H1 (cell line): ENCODE measurements around the gene HPCAL4. TPM values are rescaled to one million over a fixed set of nuclear protein-coding genes. Genes with fewer than 3 reads are reported as not detected.

ENCODE experiments used
- CTCF ChIA-PET: fragments of 300-600 bp; sonication (Branson Sonifier 250); formaldehyde crosslinking; loops from one replicate; lab custom pipeline; 2021; ENCODE audit not compliant: partially characterized antibody; lab: Charles Lee
- POLR2A ChIA-PET: fragments of 300-600 bp; sonication (Branson Sonifier 250); formaldehyde crosslinking; loops from one replicate; lab custom pipeline; 2021; ENCODE audit warnings: inconsistent platforms; ENCODE audit not compliant: partially characterized antibody; lab: Charles Lee
- DNase-seq, 2 experiments: peaks; one replicate each; pipeline versions ENCODE4 v3.0.0 to v3.0.0-alpha.2; 2010 to 2022; ENCODE audit warnings: low spot score in 2 of 2, low read depth in 1 of 2, mixed read lengths in 1 of 2
- FAIRE-seq: peaks from 2 replicates; lab custom pipeline; 2011; peaks lifted over from hg19 to GRCh38; lab: Jason Lieb, UNC
- H2AFZ ChIP-seq: 2 replicates; pipeline ENCODE4 v1.8.1; 2012; ENCODE audit warnings: low read length, inconsistent platforms
- H2AK5ac ChIP-seq: 2 replicates; pipeline ENCODE4 v1.6.1; 2013; ENCODE audit warnings: low read depth, low read length
- H2BK120ac ChIP-seq: replicated peaks from 2 replicates; pipeline ENCODE3; 2013; ENCODE audit warnings: low read depth, low read length, inconsistent platforms
- H2BK12ac ChIP-seq: 2 replicates; pipeline ENCODE4 v1.6.1; 2013; ENCODE audit warnings: low read depth, low read length
- H2BK15ac ChIP-seq: 2 replicates; pipeline ENCODE4 v1.6.1; 2013; ENCODE audit warnings: low read length
- H2BK20ac ChIP-seq: 2 replicates; pipeline ENCODE4 v1.6.1; 2013; ENCODE audit warnings: low read length
- H2BK5ac ChIP-seq: 2 replicates; pipeline ENCODE4 v1.6.1; 2013; ENCODE audit warnings: low read depth, low read length
- H3K14ac ChIP-seq: 2 replicates; pipeline ENCODE4 v1.6.1; 2013; ENCODE audit warnings: inconsistent platforms; ENCODE audit not compliant: insufficient read length
- H3K18ac ChIP-seq: 2 replicates; pipeline ENCODE4 v1.6.1; 2013; ENCODE audit warnings: low read length; ENCODE audit errors: extremely low read depth
- H3K23ac ChIP-seq: 2 replicates; pipeline ENCODE4 v1.6.1; 2013; ENCODE audit warnings: inconsistent platforms; ENCODE audit not compliant: insufficient read length
- H3K23me2 ChIP-seq: 2 replicates; pipeline ENCODE4 v1.6.1; 2013; ENCODE audit warnings: low read depth, low read length
- H3K27ac ChIP-seq: 2 replicates; pipeline ENCODE4 v1.6.1; 2011; ENCODE audit warnings: low read depth, low read length, inconsistent platforms
- H3K27me3 ChIP-seq, 4 experiments: replicated peaks in 1 of 4; 1 replicate in 1 of 4; 2 replicates in 3 of 4; pipeline versions ENCODE4 v1.6.1 to v1.8.1; 2011 to 2013; ENCODE audit warnings: low read length in 3 of 4, mild to moderate bottlenecking in 3 of 4, inconsistent platforms in 2 of 4, mixed read lengths in 2 of 4, moderate library complexity in 1 of 4; ENCODE audit not compliant: control insufficient read depth in 3 of 4, insufficient read depth in 3 of 4; ENCODE audit errors: extremely low read depth in 1 of 4
- H3K36me3 ChIP-seq, 4 experiments: 2 replicates each; pipeline versions ENCODE4 v1.6.1 to v1.8.1; 2011 to 2013; ENCODE audit warnings: mild to moderate bottlenecking in 4 of 4, low read length in 3 of 4, moderate library complexity in 2 of 4, control low read depth in 1 of 4, inconsistent platforms in 1 of 4; ENCODE audit not compliant: insufficient read depth in 4 of 4, control insufficient read depth in 2 of 4
- H3K4ac ChIP-seq: replicated peaks from 2 replicates; pipeline ENCODE3; 2013; ENCODE audit warnings: low read length, low read depth, mixed read lengths, inconsistent platforms; ENCODE audit not compliant: insufficient read length
- H3K4me1 ChIP-seq, 4 experiments: replicated peaks in 1 of 4; 1 replicate in 1 of 4; 2 replicates in 3 of 4; pipeline versions ENCODE4 v1.6.1 to v1.8.1; 2011 to 2013; ENCODE audit warnings: low read length in 3 of 4, inconsistent platforms in 2 of 4, mixed read lengths in 1 of 4; ENCODE audit not compliant: insufficient read depth in 4 of 4, control insufficient read depth in 3 of 4
- H3K4me2 ChIP-seq, 2 experiments: 2 replicates each; pipeline versions ENCODE4 v1.6.1 to v1.8.1; 2011 to 2013; ENCODE audit warnings: low read depth in 2 of 2, low read length in 2 of 2, control low read depth in 1 of 2, inconsistent platforms in 1 of 2, mild to moderate bottlenecking in 1 of 2; ENCODE audit not compliant: insufficient read depth in 1 of 2
- H3K4me3 ChIP-seq, 4 experiments: fragments of 200-600, 300-600 bp in 1 of 4; sonication (generic), shearing (Covaris generic), sonication (Bioruptor Twin) in 1 of 4; 2 replicates each; pipeline versions ENCODE4 v1.5.1 to v1.8.1; 2011 to 2016; ENCODE audit warnings: low read length in 4 of 4, low read depth in 3 of 4, control low read depth in 2 of 4, inconsistent platforms in 2 of 4, mild to moderate bottlenecking in 2 of 4, mixed read lengths in 1 of 4, moderate library complexity in 1 of 4; ENCODE audit not compliant: insufficient read depth in 2 of 4; ENCODE audit errors: extremely low read depth in 1 of 4
- H3K56ac ChIP-seq: replicated peaks from 2 replicates; pipeline ENCODE3; 2013; ENCODE audit warnings: low read depth, mild to moderate bottlenecking, mixed read lengths, low read length, inconsistent platforms; ENCODE audit not compliant: insufficient read length
- H3K79me1 ChIP-seq: 2 replicates; pipeline ENCODE4 v1.6.1; 2013; ENCODE audit warnings: low read depth, low read length, control low read depth
- H3K79me2 ChIP-seq, 2 experiments: 2 replicates each; pipeline versions ENCODE4 v1.6.1 to v1.8.1; 2012 to 2013; ENCODE audit warnings: low read length in 2 of 2, mild to moderate bottlenecking in 2 of 2, inconsistent platforms in 1 of 2; ENCODE audit not compliant: insufficient read depth in 2 of 2, control insufficient read depth in 1 of 2
- H3K9ac ChIP-seq, 4 experiments: replicated peaks in 1 of 4; 1 replicate in 1 of 4; 2 replicates in 3 of 4; pipeline versions ENCODE4 v1.6.1 to v1.8.1; 2011 to 2013; ENCODE audit warnings: low read depth in 3 of 4, low read length in 3 of 4, control low read depth in 2 of 4, mild to moderate bottlenecking in 2 of 4, moderate library complexity in 2 of 4, inconsistent platforms in 1 of 4; ENCODE audit errors: extremely low read depth in 1 of 4
- H3K9me3 ChIP-seq, 2 experiments: 2 replicates each; pipeline versions ENCODE4 v1.6.1 to v1.8.1; 2012 to 2013; ENCODE audit warnings: mild to moderate bottlenecking in 2 of 2, moderate library complexity in 2 of 2, control low read depth in 1 of 2, inconsistent platforms in 1 of 2, low read depth in 1 of 2, low read length in 1 of 2, mixed read lengths in 1 of 2; ENCODE audit not compliant: insufficient read depth in 2 of 2
- H4K20me1 ChIP-seq, 2 experiments: replicated peaks in 1 of 2; 2 replicates each; pipeline versions ENCODE3 to v1.8.1; 2011 to 2013; ENCODE audit warnings: inconsistent platforms in 2 of 2, low read length in 2 of 2, mild to moderate bottlenecking in 1 of 2; ENCODE audit not compliant: insufficient read depth in 2 of 2, control insufficient read depth in 1 of 2
- H4K5ac ChIP-seq: 2 replicates; pipeline ENCODE4 v1.6.1; 2013; ENCODE audit warnings: low read length, low read depth, mixed read lengths, inconsistent platforms; ENCODE audit not compliant: insufficient read length
- H4K8ac ChIP-seq: 2 replicates; pipeline ENCODE4 v1.8.0; 2013; ENCODE audit warnings: mild to moderate bottlenecking, moderate library complexity, low read length, inconsistent platforms; ENCODE audit not compliant: insufficient read depth; ENCODE audit errors: extremely low read depth
- H4K91ac ChIP-seq: replicated peaks from 2 replicates; pipeline ENCODE3; 2013; ENCODE audit warnings: low read length, mixed read lengths, inconsistent platforms; ENCODE audit not compliant: insufficient read length
- ASH2L ChIP-seq: fragments of 200-600, 300-600 bp; sonication (generic); IDR thresholded peaks from one replicate; pipeline ENCODE4 v1.7.1; 2017; ENCODE audit warnings: low read length
- ATF2 ChIP-seq: IDR thresholded peaks from 2 replicates; pipeline ENCODE4 v1.6.1; 2012; ENCODE audit warnings: low read length, inconsistent platforms
- BRCA1 ChIP-seq: IDR thresholded peaks from 2 replicates; pipeline ENCODE4 v1.6.1; 2012; ENCODE audit warnings: low read depth, low read length, improper control_type of control experiment
- CHD2 ChIP-seq: IDR thresholded peaks from 2 replicates; pipeline ENCODE4 v1.6.1; 2012; ENCODE audit warnings: low read length, improper control_type of control experiment
- EZH2 ChIP-seq: fragments of 200-600 bp; sonication (generic); IDR thresholded peaks from 2 replicates; pipeline ENCODE4 v1.7.1; 2012; ENCODE audit warnings: low read depth, mild to moderate bottlenecking, moderate library complexity, low read length, inconsistent platforms; ENCODE audit not compliant: severe bottlenecking
- FOSL1 ChIP-seq: IDR thresholded peaks from 2 replicates; pipeline ENCODE4 v1.6.1; 2011; ENCODE audit warnings: mild to moderate bottlenecking, low read depth, low read length, moderate library complexity; ENCODE audit not compliant: insufficient read depth
- GABPA ChIP-seq: IDR thresholded peaks from 2 replicates; pipeline ENCODE4 v1.6.1; 2011; ENCODE audit warnings: mild to moderate bottlenecking, low read length, moderate library complexity, borderline replicate concordance; ENCODE audit not compliant: insufficient read depth
- RNF2 ChIP-seq: fragments of 200-900, 300-1000 bp; sonication (generic); IDR thresholded peaks from 2 replicates; pipeline ENCODE4 v1.7.1; 2016; ENCODE audit warnings: borderline replicate concordance, low read depth, mild to moderate bottlenecking, antibody characterized with exemption, low read length; ENCODE audit not compliant: poor library complexity, severe bottlenecking; ENCODE audit errors: missing control alignments
- SIX5 ChIP-seq: IDR thresholded peaks from 2 replicates; pipeline ENCODE4 v1.6.1; 2011; ENCODE audit warnings: mild to moderate bottlenecking, low read depth, low read length
- SP1 ChIP-seq: IDR thresholded peaks from 2 replicates; pipeline ENCODE4 v1.6.1; 2011; ENCODE audit warnings: low read depth, low read length
- TAF1 ChIP-seq: IDR thresholded peaks from 2 replicates; pipeline ENCODE4 v1.6.1; 2011; ENCODE audit warnings: mild to moderate bottlenecking, low read depth, low read length
- WGBS, 2 experiments: shearing (Covaris generic) in 1 of 2; methylation state at CpG; one replicate each; pipeline versions ENCODE4 v1.1.6 to v1.1.7; 2013 to 2015; ENCODE audit warnings: low lambda C conversion rate in 2 of 2, mixed read lengths in 2 of 2, inconsistent platforms in 1 of 2, low coverage in 1 of 2, missing lambda C conversion rate in 1 of 2; ENCODE audit not compliant: insufficient replicate concordance in 2 of 2, insufficient coverage in 1 of 2, insufficient read length in 1 of 2; ENCODE audit errors: extremely low coverage in 1 of 2, missing lambda C conversion rate in 1 of 2; 5-methylcytosine and 5-hydroxymethylcytosine counted together
- polyA plus RNA-seq, 7 experiments: library from polyadenylated mRNA; depleted of rRNA in 3 of 7; stranded (reverse) in 5 of 7; unstranded in 2 of 7; fragments of >200 nt in 5 of 7; fragments of 200-250 nt in 2 of 7; gene quantifications; 1 replicate in 5 of 7; 2 replicates in 1 of 7; 4 replicates in 1 of 7; pipeline versions ENCODE4 v1.2.1 to v1.2.3, GENCODE V29; 2011 to 2013; ENCODE audit warnings: missing spikeins in 2 of 7, mixed read lengths in 2 of 7
- total RNA-seq: library from RNA; stranded (reverse); fragmentation: NEBNext Ultra II Directional; extraction: Animal tissue kit (Norgen Biotek cat#: 25700); gene quantifications from 2 replicates; pipeline ENCODE4 v1.2.1, GENCODE V29; 2021
- TF ChIP-seq, protein P1 (sequence below): IDR thresholded peaks from 2 replicates; pipeline ENCODE4 v1.6.1; 2012; ENCODE audit warnings: inconsistent platforms

The HPCAL4 gene
- total and polyA plus RNA-seq, 2 of the 8 experiments (the other 6 are each of a cell fraction or from before 2014, with no cell fraction given) = 0.54 to 0.74 TPM

DNA sequence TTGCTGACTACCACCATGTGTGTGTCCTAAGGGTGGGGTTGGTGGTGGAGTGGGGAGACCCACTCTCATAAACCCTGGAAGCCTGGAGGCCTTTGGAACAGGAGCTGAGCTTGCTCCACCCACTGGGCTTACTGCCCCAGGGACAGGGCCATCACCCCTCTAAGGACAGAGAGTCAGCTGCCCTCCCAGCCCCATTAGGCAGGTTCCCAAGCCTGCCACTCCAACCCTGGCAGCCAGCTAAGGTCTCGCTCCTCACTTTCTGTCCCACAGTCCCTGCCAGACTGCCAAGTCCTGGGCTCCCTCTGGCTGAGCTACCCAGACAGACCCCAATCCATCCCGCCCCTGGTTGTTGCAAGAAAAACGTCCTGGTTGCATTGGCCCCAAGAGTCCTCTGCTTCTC lies 23.1 kb downstream of the HPCAL4 start:
- Histone ChIP-seq H4K8ac (no peak overlapping the region), H3K14ac (no peak overlapping the region), H2BK120ac (no peak overlapping the region), H4K5ac (no peak overlapping the region), H4K20me1 (peaks cover 1 to 2% of the 10 kb centered on the region in 2 experiments), H2AK5ac (no peak overlapping the region), H3K9me3 (no peaks in the 10 kb centered on the region; a peak in 1 of 4 replicates), H3K79me1 (no peaks in the 10 kb centered on the region), H3K9ac (no peak overlapping the region), H3K36me3 (peaks cover 0 to 3% (median 0%) of the 10 kb centered on the region in 4 experiments; a peak in 1 of 8 replicates), H2BK20ac (no peak overlapping the region), H2BK5ac (no peak overlapping the region), H3K4me2 (no peak overlapping the region), H3K4ac (no peak overlapping the region), H3K23me2 (peaks cover 3% of the 10 kb centered on the region; the same call in 1 of the 2 replicates), H3K27me3 (peaks cover 48 to 83% (median 71%) of the 10 kb centered on the region in 4 experiments), H2BK12ac (no peak overlapping the region), H3K23ac (no peak overlapping the region), H3K27ac (no peak overlapping the region), H2AFZ (no peak overlapping the region), H4K91ac (no peak overlapping the region), H3K18ac (no peak overlapping the region), H3K79me2 (no peaks in the 10 kb centered on the region), H2BK15ac (no peak overlapping the region), H3K56ac (no peak overlapping the region), H3K4me3 (no peak overlapping the region), H3K4me1 (peaks cover 0 to 11% (median 5%) of the 10 kb centered on the region in 4 experiments; a peak in 5 of 7 replicates)
- 74% methylated on average over 3 of the region's 3 CpGs; no CpG with 5 or more reads in 1 of the 2 experiments for whole genome bisulfite sequencing, 2 experiments
- FAIRE-seq (no peak), DNase-seq (no peak)
- ChIA-PET POLR2A (interaction anchor here (1.4 to 2.4 kb wide), 3 partner anchors 12 to 33 kb away, joined by 4 to 7 read pairs (median 5); no protein-coding TSS in a partner anchor), CTCF (interaction anchor here (0.8 to 10.5 kb wide), 8 partner anchors 9 to 131 kb away, joined by 3 to 184 read pairs (median 30); no protein-coding TSS in a partner anchor)
- no peak for TF ChIP-seq GABPA
- no peak for TF ChIP-seq RNF2
- no peak for TF ChIP-seq FOSL1
- TF ChIP-seq EZH2 = no peak
- no peak for TF ChIP-seq ASH2L
- no peak for TF ChIP-seq SP1
- no peak for TF ChIP-seq CHD2
- TF ChIP-seq SIX5 = no peak
- TF ChIP-seq, protein P1, sequence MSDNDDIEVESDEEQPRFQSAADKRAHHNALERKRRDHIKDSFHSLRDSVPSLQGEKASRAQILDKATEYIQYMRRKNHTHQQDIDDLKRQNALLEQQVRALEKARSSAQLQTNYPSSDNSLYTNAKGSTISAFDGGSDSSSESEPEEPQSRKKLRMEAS = no peak
- TF ChIP-seq TAF1 = no peak
- no peak for TF ChIP-seq BRCA1
- TF ChIP-seq ATF2 = no peak
